ENCODE measurements around the gene DNAJB11.
"Not testable (repeated sequence)": the region's sequence is repeated elsewhere in the genome, so short reads cannot be mapped to it uniquely, and the experiment has no call there.

The DNAJB11 gene
- total RNA-seq, result 44.1 to 97.5 reads per million in 2 donors

DNA sequence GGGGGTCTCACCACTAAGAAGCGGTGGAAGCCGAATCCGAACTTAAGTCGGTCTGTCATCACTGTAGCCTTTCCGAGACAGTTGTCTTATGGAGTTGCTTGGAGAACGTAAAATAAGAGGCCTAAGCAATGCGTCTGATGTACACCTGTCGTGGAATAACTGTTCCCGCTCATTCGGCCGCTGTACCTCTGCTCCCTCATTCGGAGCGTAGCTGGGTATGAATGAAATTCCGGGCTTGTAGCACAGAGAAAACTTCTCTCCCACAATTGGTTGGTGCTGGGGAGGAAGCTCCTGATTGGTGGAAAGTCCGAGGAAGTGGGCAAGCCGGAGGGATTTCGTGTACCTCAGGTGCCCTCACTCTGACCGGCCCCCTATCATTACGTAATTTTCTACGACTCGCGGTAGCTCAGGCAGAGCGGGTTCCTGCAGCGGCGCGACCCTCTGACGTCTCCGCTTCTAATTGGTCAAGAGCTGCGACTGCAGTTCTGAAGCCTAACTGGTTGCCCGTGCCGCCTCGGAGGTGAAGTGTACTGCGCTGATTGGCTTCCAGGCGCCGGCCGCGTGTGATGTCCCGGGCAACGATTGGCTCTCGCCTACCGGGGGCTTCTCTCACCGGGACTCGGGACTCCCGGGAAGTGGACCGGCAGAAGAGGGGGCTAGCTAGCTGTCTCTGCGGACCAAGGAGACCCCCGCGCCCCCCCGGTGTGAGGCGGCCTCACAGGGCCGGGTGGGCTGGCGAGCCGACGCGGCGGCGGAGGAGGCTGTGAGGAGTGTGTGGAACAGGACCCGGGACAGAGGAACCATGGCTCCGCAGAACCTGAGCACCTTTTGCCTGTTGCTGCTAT, at the start of gene DNAJB11:
DNAJB11 (plus strand) TSS at position 625 of the 845 bp plus-strand sequence; CDS start at position 803, 178 bp downstream.
- peak; percentile 98 for DNase-seq

DNA sequence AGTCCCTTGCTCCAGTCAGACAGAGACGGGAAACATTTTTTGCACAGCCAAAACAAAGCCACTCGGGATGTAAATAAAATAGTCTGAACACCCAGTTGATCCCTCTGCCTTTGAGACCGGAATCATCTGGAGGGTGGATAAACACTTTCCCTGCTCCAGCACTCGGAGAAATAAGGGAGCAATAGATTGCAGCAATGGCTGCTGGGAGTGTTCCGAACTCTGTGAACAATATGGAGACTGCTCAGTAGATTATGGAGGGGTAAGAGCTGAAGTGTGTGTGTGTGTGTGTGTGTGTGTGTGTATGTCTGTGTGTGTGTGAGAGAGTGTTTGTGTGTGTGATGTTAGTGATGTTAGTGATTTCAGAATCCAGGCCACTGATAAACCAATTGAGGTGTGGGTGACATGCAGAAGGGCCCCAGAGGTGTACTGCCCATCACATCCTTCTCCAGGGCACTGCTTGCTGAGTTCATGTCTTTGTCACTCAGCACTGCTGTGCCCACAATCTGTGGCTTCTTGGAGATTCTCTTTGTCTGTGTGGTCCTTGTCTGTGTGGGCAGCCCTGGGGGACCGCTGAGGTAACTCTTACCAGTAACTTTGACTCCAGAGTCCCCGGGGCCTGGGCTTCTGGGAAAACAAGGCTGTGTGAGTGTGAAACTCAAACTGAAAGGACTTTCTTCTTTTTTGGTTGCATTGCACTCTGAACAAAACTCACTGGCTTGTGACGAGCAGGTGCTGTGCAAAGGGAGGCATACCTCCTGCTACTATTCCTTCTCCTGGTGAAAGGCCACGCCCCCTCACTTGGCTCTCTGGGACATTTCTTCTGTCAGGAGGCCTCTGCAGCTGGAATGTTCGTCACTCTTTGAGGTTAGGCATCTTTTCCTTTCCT, 49.3 kb upstream of the DNAJB11 start:
- DNase-seq, result no peak

DNA sequence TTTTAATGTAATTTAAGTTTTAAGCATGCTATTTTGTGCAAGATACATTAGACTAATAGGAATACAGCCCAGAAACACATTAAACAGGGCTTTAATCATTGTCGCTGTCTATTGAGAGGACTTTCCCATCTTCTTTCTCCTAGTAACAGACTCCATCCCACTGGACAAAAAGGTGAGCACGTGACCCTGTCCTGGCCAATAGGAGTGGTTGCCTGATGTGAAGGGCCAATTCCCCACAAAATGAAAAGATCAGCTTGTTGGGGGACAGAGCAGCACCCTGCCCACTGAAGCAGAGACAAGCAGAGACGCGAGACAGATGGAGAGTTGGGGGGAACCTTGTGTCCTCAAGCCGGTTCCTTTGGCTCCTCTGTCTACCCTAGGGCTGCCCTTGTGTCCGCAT, 47.5 kb upstream of the DNAJB11 start:
- DNase-seq, result no peak

DNA sequence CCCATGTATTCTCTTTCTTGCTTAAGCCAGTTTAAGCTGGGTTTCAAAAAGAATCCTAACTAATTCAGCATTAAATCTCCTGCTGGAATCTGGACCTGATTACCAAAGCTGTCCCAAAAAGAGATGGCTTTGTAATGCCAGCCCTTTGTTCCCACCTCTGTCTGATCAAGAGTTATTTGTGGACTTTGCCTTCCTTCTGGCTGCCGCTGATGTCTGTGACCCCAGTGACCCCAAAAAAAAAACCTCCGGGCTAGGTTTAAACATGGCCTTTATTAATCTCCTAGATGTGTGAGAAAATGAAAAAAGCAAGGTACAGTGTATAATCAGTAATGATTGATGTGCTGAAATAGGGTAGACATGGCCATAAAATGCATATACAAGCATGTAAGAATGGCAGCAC, 47.1 kb upstream of the DNAJB11 start:
- DNase-seq, result no peak

DNA sequence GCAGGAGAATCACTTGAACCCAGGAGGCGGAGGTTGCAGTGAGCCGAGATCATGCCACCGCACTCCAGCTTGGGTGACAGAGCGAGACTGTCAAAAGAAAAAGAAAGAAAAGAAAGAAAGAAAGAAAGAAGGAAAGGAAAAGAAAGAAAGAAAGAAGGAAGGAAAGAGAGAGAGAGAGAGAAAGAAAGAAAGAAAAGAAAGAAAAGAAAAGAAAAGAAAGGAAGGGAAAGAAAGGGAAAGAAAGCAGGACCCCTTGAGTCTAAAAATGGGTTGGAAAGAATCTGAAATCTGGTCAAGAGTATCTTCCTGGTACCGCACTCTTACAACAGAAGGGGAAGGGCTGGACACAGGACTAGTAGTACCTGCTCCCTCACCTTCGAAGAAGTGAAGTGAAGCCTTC, 45.9 kb upstream of the DNAJB11 start:
- no peak for DNase-seq

DNA sequence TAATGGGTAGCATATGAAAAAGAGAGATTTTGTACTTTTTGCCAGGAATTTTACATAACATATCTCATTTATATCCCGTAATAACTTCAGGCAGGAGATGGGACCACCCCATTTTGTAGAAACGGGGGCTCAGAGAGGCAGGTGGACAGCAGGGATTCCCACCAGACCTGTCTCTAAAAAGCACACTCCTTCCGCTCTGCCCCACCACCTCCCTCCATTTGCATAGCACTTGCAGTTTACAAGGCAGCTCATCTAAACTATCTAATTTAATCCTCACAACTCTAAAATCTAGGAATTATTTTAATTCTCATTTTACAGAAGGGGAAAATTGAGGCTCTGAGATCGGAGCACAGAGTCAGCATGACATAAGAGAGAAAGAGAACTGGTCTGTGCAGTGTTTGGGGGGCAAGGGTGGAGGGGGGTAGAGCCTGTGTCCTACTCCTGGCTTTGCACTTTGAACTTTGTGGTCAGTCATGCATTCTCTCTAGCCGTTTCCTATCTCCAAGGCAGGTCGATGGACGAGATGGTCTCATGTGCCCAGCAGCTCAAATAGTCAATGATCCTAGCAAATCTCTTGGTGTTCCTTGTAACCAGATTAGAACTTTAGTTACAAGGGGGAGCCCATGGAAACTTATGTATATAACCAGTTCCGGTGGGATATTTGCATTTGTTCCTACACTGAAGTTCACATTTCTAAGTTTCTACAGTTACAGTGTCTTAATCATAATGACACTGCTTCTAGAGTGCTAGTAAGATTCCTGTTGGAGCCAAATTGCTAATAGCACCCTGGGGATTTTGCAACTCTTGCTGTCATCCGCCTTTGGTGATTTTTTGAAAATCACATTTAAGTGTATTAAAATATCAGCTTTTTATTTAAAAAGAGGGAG, 44.9 kb upstream of the DNAJB11 start:
- DNase-seq, result no peak

DNA sequence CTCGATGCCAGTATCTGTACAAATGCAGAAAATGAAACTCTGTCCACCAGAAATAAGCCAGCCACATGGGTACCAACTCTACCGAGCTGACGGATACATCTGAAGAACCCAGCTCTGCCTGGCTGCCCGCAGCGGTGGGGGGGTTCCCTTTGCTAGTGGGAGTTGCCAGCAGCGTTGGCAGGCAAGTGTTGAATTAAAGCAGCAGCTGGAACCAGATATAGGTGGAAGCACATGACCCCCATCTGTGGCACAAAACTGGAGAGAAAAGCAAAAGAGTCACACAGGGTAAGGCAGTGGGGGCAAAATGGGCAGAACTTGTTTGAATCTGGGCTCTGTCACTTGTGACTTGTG, 44.3 kb upstream of the DNAJB11 start:
- no peak for DNase-seq

DNA sequence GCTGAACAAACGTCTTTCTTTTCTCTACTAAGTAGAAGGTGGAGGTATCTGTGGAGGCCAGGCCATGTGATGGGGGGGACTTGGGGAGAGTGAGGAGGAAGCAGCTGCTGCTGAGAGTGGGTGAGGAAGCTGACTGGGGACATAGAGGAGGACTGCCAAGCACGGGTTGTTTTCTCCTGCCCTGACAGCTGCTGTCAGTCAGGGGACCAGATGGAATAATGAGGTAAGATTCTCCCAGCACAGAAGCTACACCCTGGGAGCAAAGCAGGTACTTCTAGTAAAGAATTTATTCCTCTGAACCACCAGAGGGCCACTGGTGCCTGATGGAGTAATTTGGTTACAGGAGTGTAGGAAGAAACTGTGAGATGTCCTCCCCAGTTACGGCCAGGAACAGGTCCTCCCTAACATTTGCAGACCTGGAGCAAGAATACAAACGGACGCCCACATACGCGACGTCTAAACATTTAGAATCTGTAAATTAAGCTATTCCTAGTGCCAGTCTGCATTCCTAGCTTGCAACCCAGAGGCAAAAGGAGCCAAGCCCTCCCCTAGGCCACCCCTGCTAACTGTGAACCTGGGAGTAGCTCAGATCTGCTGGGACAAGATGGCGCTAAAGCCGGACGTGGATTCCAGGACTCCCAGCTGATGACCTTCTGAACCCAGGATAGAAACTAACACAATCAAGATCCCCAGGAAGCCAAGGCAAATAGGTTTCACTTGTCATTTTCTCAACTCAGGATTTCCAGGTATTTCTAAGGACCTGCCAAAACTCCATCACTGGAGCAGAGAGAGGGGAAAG, 41.1 kb upstream of the DNAJB11 start:
- DNase-seq, result no peak

DNA sequence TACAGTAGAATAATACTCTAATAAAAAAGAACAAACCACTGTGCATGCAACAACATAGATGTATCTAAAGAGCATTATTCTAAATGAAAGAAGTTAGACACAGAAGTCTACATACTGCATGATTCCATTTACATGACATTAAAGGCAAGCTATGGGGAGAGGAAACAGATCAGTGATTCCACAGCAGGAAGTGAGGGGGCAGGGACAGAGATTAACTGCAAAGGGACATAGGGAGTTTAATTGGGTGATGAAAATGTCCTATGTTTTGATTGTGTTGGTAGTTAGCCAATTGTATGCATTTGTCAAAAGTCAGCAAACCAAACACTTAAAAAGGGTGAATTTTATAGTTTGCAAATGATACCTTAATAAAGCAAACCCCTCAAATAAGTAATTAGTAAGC, 40.1 kb upstream of the DNAJB11 start:
- DNase-seq, result no peak

DNA sequence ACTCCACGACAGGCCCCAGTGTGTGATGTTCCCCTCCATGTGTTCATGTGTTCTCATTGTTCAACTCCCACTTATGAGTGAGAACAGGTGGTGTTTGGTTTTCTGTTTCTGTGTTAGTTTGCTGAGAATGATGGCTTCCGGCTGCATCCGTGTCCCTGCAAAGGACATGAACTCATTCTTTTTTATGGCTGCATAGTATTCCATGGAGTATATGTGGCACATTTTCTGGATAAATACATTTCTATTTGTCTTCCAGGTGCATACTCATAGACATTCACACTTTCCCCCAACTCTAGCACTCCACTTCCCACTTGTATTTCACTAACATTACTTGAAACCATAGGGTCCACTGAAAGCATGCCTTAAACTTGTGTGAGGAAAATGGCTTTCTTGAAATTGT, 38.8 kb upstream of the DNAJB11 start:
- DNase-seq, result not testable (repeated sequence)

DNA sequence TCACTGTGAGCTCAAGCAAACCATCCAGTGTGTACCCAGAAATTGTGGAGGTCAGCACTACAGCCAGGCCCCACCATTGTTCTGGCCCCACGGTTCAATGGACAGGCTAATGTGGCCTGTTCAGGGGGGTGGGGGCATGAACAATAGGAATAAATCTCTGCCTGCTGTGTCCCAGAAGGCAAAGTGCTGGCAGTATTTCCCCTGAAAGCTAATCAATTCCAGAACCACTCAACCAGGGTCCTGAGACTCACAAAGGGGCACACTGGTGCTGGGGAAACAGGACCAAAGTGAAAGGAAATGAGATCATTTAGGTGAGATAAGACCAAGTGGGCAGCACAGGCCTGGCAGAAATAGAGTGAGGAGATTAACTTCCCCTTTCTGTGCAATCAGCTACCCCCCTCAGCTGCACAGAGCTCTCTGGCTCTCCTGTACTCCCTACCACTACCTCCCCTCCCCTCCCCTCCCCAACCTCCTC, 37.9 kb upstream of the DNAJB11 start:
- DNase-seq, result no peak

DNA sequence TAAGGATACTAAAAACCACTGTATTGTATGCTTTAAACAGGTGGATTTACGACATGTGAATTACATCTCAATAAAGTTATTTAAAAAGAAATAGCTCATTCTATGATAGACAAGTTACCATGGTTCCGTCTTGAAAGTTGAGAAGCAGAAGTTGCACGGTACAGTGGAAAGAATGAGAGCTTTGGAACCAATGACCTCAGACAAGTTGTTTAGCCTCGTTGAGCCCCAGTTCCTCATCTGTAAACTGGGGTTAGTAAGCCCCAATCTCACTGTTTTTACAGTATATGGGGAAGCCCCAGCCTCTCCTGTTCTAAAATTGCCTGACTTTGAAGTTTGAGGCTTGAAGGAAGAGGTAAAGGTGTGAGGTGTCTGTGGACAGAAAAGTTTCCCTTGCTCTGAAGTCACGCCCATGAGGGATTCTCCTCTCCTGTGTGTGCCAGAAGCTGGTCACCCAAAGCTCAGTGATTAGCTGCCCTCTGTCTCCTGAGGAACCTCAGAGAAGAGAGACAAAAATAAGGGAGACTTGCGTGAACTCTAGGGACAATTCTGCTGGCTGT, 36.3 kb upstream of the DNAJB11 start:
- peak; percentile 15 for DNase-seq

DNA sequence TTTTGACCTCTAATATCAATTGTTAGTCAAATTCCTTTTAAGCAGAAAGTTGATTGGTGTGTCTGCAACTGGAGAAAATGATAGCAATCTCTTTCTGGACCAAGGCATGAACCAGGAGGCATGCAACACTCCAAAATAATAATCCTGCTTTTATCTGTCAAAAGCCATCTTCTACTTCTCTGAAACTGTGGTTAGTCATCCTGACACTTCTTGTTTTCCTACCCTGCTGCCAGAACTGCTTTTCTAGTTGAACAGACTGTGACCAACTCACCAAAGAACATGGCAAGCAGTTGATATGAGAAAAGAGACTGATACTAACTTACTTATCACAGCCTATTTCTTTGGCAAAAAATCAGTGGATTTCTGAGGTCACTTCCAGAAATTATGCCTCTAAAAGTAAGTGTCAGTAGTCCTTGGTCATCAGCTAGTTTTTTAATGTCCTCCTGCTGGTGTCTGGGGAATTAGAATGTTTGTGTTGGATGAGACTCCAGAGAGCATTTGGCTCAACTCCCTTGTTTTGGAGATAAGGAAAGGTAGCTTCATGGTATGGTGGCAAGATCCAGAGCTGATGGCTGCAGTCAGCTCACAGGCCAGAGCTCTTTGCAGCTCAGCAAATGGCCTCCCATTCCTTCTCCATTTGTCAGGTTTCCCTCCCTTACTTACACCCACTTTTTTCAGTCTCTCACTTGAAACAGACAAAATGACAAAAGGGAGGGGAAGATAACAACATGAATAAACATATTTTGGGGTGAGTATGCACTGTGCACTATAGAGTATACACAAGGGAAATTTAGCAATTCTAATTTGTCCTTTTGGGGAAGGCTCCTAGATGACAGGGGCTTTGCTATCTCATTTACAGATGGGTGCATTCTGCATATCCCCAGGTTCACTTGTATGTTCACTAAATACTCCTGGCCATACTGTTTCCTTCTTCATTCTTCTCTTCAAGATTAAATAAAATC, 33.4 kb upstream of the DNAJB11 start:
- no peak for DNase-seq

DNA sequence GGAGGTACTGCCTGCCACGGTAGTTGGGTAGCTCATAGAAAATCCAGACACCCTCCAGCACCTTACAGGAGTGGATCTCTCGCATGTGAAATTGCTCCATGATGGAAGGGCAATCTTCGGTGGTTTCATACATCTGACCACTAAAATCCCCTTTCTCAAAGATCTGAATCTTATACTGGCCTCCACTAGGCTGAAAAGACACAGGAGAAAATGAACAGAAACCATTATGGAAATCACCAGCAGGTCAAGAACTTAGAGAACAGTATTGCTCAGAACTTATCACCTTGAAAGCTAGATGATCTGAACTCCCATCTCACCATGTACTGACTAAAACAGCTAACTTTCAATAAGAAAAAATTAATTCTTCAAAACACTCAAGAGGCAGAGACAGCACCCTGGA, 31.7 kb upstream of the DNAJB11 start:
- DNase-seq, result no peak

DNA sequence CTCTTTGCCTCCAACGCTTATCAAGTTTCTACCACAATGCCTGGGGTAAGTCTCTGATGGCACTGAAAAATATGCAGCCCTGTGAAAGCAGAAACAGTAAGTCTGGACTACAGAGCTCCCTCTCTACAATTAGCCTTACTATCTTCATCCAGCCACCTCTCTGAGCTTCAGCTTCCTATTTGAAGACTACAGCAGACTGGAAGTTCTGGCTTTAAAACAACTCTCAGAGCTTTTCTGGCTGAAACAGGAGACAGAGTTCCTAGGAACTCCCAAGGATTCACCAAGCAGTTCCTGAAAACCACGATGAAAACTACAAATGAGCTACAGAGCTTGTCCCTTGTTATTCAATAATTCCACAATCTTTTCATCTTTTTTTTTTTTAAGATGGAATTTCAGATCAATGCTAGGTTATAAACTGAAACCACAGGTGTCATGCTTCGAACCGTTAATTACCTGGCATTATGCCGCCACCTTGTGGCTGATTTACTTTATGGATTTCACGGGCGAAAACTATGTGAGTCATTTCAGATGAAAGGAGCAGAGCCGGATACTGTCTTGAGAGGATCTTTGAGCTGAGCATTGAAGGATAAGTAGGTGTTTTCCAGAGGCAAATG, 30.2 kb upstream of the DNAJB11 start:
- peak; percentile 74 for DNase-seq

DNA sequence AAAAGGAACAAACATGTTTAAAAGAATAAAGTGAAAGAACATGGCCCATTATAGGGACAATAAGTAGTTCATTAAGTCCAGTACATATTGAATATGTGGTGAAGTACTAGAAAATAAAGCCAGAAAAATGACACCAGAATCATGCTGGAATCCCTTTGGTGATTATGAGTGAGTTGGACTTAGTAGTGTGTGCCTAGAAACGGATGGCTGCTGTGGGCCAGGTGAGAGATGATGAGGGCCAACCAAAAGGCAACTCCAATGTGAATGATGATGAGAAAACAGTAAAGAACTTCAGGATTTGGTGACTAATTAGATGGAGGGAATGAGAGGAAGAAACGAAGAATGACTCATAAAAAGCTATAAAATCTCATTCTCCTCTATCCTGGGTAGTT, 29.7 kb upstream of the DNAJB11 start:
- DNase-seq, result no peak

DNA sequence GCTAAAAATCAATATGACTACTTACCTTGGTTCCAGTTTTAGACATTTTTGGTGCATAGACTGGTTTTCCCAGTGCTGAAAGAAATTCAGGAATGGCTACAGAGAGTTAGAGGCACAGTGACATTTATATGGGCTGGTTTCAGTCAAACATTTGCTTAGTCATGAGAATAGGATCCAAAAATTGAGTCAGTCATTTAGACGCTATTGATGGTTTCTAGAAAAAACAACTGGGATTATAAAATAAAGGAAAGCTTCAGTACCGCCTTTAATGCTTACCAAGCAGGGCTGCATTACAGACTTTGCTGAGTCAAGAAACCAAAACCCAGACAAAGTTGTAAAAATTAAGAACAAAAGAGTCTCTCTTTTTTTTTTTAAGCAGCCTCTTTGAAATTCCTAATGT, 26.2 kb upstream of the DNAJB11 start, which contains the start of gene CRYGS:
CRYGS (minus strand) TSS at position 100 of the 400 bp plus-strand sequence; CDS start at position 46, 54 bp downstream.
- no peak for DNase-seq

DNA sequence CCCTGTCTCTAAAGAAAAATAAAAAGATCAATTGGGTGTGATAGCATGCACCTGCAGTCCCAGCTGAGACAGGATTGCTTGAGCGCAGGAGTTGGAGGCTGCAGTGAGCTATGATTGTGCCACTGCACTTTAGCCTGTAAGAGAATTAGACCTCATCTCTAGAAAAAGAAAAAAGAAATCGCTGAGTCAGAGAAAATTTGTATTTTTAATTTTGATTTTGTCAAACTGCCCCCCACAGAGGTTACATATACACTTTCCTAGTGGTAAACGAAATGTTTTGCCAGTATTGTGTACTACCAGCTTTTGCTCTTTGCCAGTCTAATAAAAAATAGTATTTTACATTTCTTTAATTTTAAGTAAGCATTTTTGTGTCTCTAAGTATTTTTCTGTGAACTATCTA, 21.0 kb upstream of the DNAJB11 start:
- DNase-seq, result no peak

DNA sequence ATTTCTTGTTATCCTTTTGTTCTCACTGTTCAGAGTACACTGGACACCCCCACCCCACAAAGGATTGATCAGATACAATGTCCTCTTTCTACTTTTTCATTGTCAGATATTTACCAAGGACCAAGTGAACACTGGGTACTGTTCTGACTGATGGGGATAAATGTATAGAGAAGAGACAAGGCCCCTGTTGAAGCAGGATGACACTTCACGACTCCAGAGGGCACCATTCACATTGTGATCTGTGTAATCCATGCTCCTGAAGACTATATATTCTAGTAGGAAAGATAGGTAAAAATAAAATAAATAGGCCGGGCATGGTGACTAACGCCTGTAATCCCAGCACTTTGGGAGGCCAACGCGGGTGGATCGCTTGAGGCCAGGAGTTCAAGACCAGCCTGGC, 19.1 kb upstream of the DNAJB11 start:
- no peak for DNase-seq

Measured in T-helper 9 cell (primary cell).